Fibroblast of lung (primary cell): ENCODE measurements around the gene PCDHGA4. TPM values are rescaled to one million over a fixed set of nuclear protein-coding genes. Genes with fewer than 3 reads are reported as not detected.
A peak's percentile ranks its signal among the peaks of the same experiment; 100 is the strongest.
"Not testable (repeated sequence)": the region's sequence is repeated elsewhere in the genome, so short reads cannot be mapped to it uniquely, and the experiment has no call there.

Experiments used
- DNase-seq, 2 donors: peaks; one replicate each; pipeline versions ENCODE4 v3.0.0 to v3.0.0-alpha.2; 2010; ENCODE audit warnings: low read depth in 2 of 2
- H2AFZ ChIP-seq: 2 replicates; pipeline ENCODE4 v1.5.1; 2012; ENCODE audit warnings: low read length, control low read depth, inconsistent platforms
- H3K27ac ChIP-seq: 2 replicates; pipeline ENCODE4 v1.5.1; 2011; ENCODE audit warnings: low read length, control low read depth; ENCODE audit not compliant: insufficient read depth
- H3K27me3 ChIP-seq: 2 replicates; pipeline ENCODE4 v1.5.1; 2011; ENCODE audit warnings: mild to moderate bottlenecking, low read length; ENCODE audit not compliant: control insufficient read depth, insufficient read depth
- H3K36me3 ChIP-seq: 2 replicates; pipeline ENCODE4 v1.5.1; 2011; ENCODE audit warnings: low read length; ENCODE audit not compliant: control insufficient read depth, insufficient read depth
- H3K4me1 ChIP-seq: 2 replicates; pipeline ENCODE4 v1.5.1; 2011; ENCODE audit warnings: low read length; ENCODE audit not compliant: control insufficient read depth, insufficient read depth; ENCODE audit errors: extremely low read depth
- H3K4me2 ChIP-seq: 2 replicates; pipeline ENCODE4 v1.5.1; 2011; ENCODE audit warnings: low read length, control low read depth; ENCODE audit not compliant: insufficient read depth; ENCODE audit errors: extremely low read depth
- H3K4me3 ChIP-seq, 4 experiments: fragments of 200-600 bp in 1 of 4; sonication (generic) in 1 of 4; replicated peaks in 1 of 4; 2 replicates each; pipeline ENCODE4 v1.5.1; 2011 to 2016; ENCODE audit warnings: low read length in 4 of 4, low read depth in 3 of 4, mild to moderate bottlenecking in 3 of 4, control low read depth in 2 of 4, inconsistent platforms in 1 of 4, mixed read lengths in 1 of 4; ENCODE audit not compliant: insufficient read depth in 1 of 4; ENCODE audit errors: control extremely low read depth in 1 of 4
- H3K79me2 ChIP-seq: 2 replicates; pipeline ENCODE4 v1.5.1; 2012; ENCODE audit warnings: mild to moderate bottlenecking, low read length, inconsistent platforms; ENCODE audit not compliant: control insufficient read depth, insufficient read depth
- H3K9ac ChIP-seq: 2 replicates; pipeline ENCODE4 v1.5.1; 2011; ENCODE audit warnings: mild to moderate bottlenecking, low read length, control low read depth; ENCODE audit not compliant: insufficient read depth
- H3K9me3 ChIP-seq: 2 replicates; pipeline ENCODE4 v1.5.1; 2012; ENCODE audit warnings: low read depth, low read length; ENCODE audit not compliant: control insufficient read depth, insufficient read depth
- H4K20me1 ChIP-seq: 2 replicates; pipeline ENCODE4 v1.5.1; 2011; ENCODE audit warnings: low read length; ENCODE audit not compliant: control insufficient read depth, insufficient read depth; ENCODE audit errors: extremely low read depth
- CTCF ChIP-seq, 2 donors: IDR thresholded peaks in 1 of 2; conservative IDR thresholded peaks in 1 of 2; 1 replicate in 1 of 2; 2 replicates in 1 of 2; pipeline ENCODE4 v1.5.1; 2011 to 2012; ENCODE audit warnings: low read length in 2 of 2, control low read depth in 1 of 2, inconsistent platforms in 1 of 2, low read depth in 1 of 2, mild to moderate bottlenecking in 1 of 2
- EZH2 ChIP-seq: IDR thresholded peaks from 2 replicates; pipeline ENCODE4 v1.5.1; 2012; ENCODE audit warnings: low read length, control low read depth, mild to moderate bottlenecking; ENCODE audit errors: missing control alignments
- polyA plus RNA-seq, 2 donors: library from polyadenylated mRNA; depleted of rRNA in 1 of 2; stranded (reverse) in 1 of 2; unstranded in 1 of 2; fragments of >200 nt; gene quantifications; 2 replicates each; pipeline ENCODE4 v1.2.1, GENCODE V29; 2011 to 2012; ENCODE audit warnings: missing spikeins in 1 of 2
- total RNA-seq: library from RNA; depleted of rRNA; stranded (reverse); fragments of >200 nt; gene quantifications from 2 replicates; pipeline ENCODE4 v1.2.1, GENCODE V29; 2014

The PCDHGA4 gene
- total and polyA plus RNA-seq, 2 donors (not counting 1 experiment from before 2014, with no cell fraction given), result 6.4 to 7.6 TPM

DNA sequence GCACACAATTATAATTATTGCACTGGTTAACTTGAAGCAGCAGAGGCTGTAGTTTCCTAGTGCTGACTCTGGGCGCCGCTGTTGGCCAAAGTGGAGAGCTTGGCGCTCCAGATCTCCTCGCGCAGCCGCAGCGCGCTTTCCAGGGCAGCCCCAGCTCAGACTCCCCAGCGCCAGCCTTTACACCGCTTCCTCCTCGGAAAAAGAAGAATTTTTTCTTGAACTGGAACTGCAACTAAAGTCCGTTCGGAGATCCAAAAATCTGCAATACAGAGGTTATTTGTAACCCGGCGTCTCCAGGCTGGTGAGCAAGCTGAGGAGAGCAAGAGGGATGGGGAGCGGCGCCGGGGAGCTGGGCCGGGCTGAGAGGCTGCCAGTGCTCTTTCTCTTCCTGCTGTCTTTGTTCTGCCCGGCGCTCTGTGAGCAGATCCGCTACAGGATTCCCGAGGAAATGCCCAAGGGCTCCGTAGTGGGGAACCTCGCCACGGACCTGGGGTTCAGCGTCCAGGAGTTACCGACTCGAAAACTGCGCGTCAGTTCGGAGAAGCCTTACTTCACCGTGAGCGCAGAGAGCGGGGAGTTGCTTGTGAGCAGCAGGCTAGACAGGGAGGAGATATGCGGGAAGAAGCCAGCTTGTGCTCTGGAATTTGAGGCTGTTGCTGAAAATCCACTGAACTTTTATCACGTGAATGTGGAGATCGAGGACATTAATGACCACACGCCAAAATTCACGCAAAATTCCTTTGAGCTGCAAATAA is 32.9 kb downstream of the PCDHGA4 start, which contains the start of gene PCDHGB4:
Gene PCDHGB4, plus strand, starts transcription at position 142 of the 755 bp plus-strand sequence. Its CDS starts 187 bp downstream, at position 329.
- H2AFZ ChIP-seq, H3K4me1 ChIP-seq, H3K9me3 ChIP-seq, H3K27me3 ChIP-seq, H3K4me2 ChIP-seq, H3K9ac ChIP-seq, H4K20me1 ChIP-seq, H3K27ac ChIP-seq, H3K79me2 ChIP-seq, H3K36me3 ChIP-seq: not testable (repeated sequence)
- peak; percentile 46 to 56 for DNase-seq
- peak; percentile 37 to 53 for TF ChIP-seq CTCF (conservative IDR thresholded peaks at IDR 0.05 in 1 of 2, IDR thresholded peaks at IDR 0.05 in 1 of 2; ENCODE audit: low read depth in 1 of 2, low read length in 2 of 2)
- H3K4me3 ChIP-seq, result peak within 1 kb of the TSS in 2 of 4 experiments; percentile 45 to 53

- Histone ChIP-seq H3K4me1 (no peaks in the 10 kb centered on the region), H3K4me2 (no peak overlapping the region), H3K79me2 (no peaks in the 10 kb centered on the region), H3K9me3 (peaks cover 5% of the 10 kb centered on the region), H3K4me3 (no peak overlapping the region), H2AFZ (no peak overlapping the region), H4K20me1 (no peaks in the 10 kb centered on the region), H3K27me3 (no peaks in the 10 kb centered on the region), H3K9ac (no peak overlapping the region), H3K27ac (no peak overlapping the region), H3K36me3 (no peaks in the 10 kb centered on the region)
- DNase-seq, result no peak
- TF ChIP-seq CTCF (conservative IDR thresholded peaks at IDR 0.05 in 1 of 2, IDR thresholded peaks at IDR 0.05 in 1 of 2; ENCODE audit: low read depth in 1 of 2, low read length in 2 of 2) (no peak), EZH2 (no peak)
Observed at GRCh38 chr5:141388661-141389060, 33.8 kb downstream of the PCDHGA4 start.

DNA sequence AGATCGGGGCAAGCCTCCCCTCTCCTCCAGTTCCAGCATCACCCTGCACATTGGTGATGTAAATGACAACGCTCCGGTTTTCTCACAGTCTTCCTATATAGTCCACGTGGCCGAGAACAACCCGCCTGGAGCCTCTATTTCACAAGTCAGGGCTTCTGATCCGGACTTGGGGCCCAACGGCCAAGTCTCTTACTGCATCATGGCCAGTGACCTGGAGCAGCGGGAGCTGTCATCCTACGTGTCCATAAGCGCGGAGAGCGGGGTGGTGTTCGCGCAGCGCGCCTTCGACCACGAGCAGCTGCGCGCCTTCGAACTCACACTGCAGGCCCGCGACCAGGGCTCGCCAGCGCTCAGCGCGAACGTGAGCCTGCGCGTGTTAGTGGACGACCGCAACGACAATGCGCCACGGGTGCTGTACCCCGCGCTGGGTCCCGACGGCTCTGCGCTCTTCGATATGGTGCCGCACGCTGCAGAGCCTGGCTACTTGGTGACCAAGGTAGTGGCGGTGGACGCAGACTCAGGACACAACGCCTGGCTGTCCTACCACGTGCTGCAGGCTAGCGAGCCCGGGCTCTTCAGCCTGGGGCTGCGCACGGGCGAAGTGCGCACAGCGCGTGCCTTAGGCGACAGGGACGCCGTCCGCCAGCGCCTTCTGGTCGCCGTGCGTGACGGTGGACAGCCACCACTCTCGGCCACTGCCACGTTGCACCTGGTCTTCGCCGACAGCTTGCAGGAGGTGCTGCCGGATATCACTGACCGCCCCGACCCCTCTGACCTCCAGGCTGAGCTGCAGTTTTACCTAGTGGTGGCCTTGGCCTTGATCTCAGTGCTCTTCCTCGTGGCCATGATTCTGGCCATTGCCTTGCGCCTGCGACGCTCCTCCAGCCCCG is 34.6 kb downstream of the PCDHGA4 start:
- Histone ChIP-seq H3K27ac (no peak overlapping the region), H3K36me3 (no peaks in the 10 kb centered on the region), H3K9me3 (peaks cover 6% of the 10 kb centered on the region), H3K4me2 (no peak overlapping the region), H4K20me1 (no peaks in the 10 kb centered on the region), H3K9ac (no peak overlapping the region), H3K27me3 (no peaks in the 10 kb centered on the region), H3K79me2 (no peaks in the 10 kb centered on the region), H3K4me3 (no peak overlapping the region), H2AFZ (no peak overlapping the region), H3K4me1 (no peaks in the 10 kb centered on the region)
- TF ChIP-seq CTCF (conservative IDR thresholded peaks at IDR 0.05 in 1 of 2, IDR thresholded peaks at IDR 0.05 in 1 of 2; ENCODE audit: low read depth in 1 of 2, low read length in 2 of 2) (no peak), EZH2 (no peak)
- DNase-seq, result no peak
